ENCODE results near the gene WASF1.

DNA sequence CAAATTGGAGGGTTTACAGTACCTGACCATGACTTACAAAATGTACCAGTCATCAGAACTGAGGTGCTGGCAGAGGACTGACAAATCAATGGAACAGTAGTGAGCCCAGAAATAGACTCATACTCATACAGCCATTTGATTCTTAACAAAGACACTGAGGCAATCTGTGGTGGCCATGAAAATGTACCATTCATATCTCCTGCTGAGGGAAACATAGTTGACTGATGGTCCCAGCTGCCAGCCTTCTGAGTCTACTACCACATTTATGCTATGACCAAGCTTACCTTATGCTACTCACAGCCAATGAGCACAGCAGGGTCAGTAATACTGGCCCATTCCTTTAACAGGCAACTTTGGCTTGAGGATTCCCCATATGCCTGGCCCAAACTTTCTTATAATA, 88.6 kb downstream of the WASF1 start:
- TF ChIP-seq CTCF (IDR thresholded peaks at IDR 0.05), result no peak
- TF ChIP-seq POLR2A (IDR thresholded peaks at IDR 0.05; ENCODE audit: low read depth), result no peak
- no peak for TF ChIP-seq EP300 (IDR thresholded peaks at IDR 0.05)
